GM23338 (cell line): Measurements from ENCODE around the gene PPP2R2D. TPM values are rescaled to one million over a fixed set of nuclear protein-coding genes. Genes with fewer than 3 reads are reported as not detected.

Source experiments
- ETS1 ChIP-seq: IDR thresholded peaks from 2 replicates; pipeline ENCODE4 v1.6.1; 2016; ENCODE audit warnings: antibody characterized with exemption
- NANOG ChIP-seq: IDR thresholded peaks from 2 replicates; pipeline ENCODE4 v1.6.1; 2016; ENCODE audit warnings: antibody characterized with exemption, borderline replicate concordance
- REST ChIP-seq: IDR thresholded peaks from one replicate; pipeline ENCODE4 v1.6.1; 2018; ENCODE audit warnings: antibody characterized with exemption; ENCODE audit not compliant: unreplicated experiment
- polyA plus RNA-seq: library from polyadenylated mRNA; unstranded; fragments of >200 nt; fragmentation: Nextera tagmentation; extraction: Ambion mirVana; gene quantifications from 2 replicates; pipeline ENCODE4 v1.2.1, GENCODE V29; 2016
- total RNA-seq: library from RNA; depleted of rRNA; stranded (reverse); fragments of >200 nt; shearing (Covaris generic); gene quantifications from 2 replicates; pipeline ENCODE4 v1.2.3, GENCODE V29; 2014
- TF ChIP-seq, protein P1 (sequence below): fragments of 250-450 bp; sonication (Bioruptor Pico); IDR thresholded peaks from 2 replicates; pipeline ENCODE4 v1.5.0; 2020; ENCODE audit warnings: mild to moderate bottlenecking, moderate library complexity

Gene PPP2R2D
- total and polyA plus RNA-seq, 2 experiments from 2014 or later = 28.8 to 33.7 TPM

DNA sequence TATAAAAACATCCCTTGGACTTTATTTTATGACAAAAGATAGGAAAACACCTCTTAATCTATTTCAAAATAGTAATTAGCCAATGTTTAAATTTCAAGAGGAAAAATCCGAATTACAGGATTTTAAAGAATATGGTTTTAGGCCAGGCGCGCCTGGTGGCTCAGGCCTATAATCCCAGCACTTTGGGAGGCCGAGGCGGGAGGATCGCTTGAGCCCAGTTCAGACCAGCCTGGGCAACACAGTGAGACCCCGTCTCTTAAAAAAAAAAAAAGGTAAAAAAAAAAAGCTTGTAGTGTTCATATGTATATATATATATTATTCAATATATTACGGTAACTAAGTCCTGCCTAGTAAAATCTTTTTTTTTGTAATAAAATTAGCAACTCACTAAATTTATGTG is 79.5 kb downstream of the PPP2R2D start (continued):
- TF ChIP-seq, protein P1, sequence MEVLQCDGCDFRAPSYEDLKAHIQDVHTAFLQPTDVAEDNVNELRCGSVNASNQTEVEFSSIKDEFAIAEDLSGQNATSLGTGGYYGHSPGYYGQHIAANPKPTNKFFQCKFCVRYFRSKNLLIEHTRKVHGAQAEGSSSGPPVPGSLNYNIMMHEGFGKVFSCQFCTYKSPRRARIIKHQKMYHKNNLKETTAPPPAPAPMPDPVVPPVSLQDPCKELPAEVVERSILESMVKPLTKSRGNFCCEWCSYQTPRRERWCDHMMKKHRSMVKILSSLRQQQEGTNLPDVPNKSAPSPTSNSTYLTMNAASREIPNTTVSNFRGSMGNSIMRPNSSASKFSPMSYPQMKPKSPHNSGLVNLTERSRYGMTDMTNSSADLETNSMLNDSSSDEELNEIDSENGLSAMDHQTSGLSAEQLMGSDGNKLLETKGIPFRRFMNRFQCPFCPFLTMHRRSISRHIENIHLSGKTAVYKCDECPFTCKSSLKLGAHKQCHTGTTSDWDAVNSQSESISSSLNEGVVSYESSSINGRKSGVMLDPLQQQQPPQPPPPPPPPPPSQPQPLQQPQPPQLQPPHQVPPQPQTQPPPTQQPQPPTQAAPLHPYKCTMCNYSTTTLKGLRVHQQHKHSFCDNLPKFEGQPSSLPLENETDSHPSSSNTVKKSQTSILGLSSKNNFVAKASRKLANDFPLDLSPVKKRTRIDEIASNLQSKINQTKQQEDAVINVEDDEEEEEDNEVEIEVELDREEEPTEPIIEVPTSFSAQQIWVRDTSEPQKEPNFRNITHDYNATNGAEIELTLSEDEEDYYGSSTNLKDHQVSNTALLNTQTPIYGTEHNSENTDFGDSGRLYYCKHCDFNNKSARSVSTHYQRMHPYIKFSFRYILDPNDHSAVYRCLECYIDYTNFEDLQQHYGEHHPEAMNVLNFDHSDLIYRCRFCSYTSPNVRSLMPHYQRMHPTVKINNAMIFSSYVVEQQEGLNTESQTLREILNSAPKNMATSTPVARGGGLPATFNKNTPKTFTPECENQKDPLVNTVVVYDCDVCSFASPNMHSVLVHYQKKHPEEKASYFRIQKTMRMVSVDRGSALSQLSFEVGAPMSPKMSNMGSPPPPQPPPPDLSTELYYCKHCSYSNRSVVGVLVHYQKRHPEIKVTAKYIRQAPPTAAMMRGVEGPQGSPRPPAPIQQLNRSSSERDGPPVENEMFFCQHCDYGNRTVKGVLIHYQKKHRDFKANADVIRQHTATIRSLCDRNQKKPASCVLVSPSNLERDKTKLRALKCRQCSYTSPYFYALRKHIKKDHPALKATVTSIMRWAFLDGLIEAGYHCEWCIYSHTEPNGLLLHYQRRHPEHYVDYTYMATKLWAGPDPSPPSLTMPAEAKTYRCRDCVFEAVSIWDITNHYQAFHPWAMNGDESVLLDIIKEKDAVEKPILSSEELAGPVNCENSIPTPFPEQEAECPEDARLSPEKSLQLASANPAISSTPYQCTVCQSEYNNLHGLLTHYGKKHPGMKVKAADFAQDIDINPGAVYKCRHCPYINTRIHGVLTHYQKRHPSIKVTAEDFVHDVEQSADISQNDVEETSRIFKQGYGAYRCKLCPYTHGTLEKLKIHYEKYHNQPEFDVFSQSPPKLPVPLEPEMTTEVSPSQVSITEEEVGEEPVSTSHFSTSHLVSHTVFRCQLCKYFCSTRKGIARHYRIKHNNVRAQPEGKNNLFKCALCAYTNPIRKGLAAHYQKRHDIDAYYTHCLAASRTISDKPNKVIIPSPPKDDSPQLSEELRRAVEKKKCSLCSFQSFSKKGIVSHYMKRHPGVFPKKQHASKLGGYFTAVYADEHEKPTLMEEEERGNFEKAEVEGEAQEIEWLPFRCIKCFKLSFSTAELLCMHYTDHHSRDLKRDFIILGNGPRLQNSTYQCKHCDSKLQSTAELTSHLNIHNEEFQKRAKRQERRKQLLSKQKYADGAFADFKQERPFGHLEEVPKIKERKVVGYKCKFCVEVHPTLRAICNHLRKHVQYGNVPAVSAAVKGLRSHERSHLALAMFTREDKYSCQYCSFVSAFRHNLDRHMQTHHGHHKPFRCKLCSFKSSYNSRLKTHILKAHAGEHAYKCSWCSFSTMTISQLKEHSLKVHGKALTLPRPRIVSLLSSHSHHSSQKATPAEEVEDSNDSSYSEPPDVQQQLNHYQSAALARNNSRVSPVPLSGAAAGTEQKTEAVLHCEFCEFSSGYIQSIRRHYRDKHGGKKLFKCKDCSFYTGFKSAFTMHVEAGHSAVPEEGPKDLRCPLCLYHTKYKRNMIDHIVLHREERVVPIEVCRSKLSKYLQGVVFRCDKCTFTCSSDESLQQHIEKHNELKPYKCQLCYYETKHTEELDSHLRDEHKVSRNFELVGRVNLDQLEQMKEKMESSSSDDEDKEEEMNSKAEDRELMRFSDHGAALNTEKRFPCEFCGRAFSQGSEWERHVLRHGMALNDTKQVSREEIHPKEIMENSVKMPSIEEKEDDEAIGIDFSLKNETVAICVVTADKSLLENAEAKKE (CRISPR knock-in tag) = no peak
- TF ChIP-seq REST (no peak), NANOG (no peak), ETS1 (no peak)
